Peyer's patch (tissue), 4 donors: ENCODE data around the gene LSP1. TPM values are rescaled to one million over a fixed set of nuclear protein-coding genes. Genes with fewer than 3 reads are reported as not detected.
A peak's percentile ranks its signal among the peaks of the same experiment; 100 is the strongest.

ENCODE experiments used
- DNase-seq, 3 donors: peaks; one replicate each; pipeline ENCODE4 v3.0.0-alpha.2; 2017 to 2019
- H3K27ac ChIP-seq, 4 donors: fragments of 200-600 bp; sonication (generic); one replicate each; pipeline ENCODE4 v1.5.1; 2016 to 2019
- H3K27me3 ChIP-seq, 2 donors: fragments of 200-600 bp; sonication (generic); one replicate each; pipeline ENCODE4 v1.5.1; 2019
- H3K36me3 ChIP-seq, 3 donors: fragments of 200-600 bp; sonication (generic); one replicate each; pipeline ENCODE4 v1.5.1; 2016 to 2019
- H3K4me1 ChIP-seq, 4 donors: fragments of 200-600 bp; sonication (generic); one replicate each; pipeline ENCODE4 v1.5.1; 2016 to 2019
- H3K4me3 ChIP-seq, 4 donors: fragments of 200-600 bp; sonication (generic); 1 replicate in 3 of 4; 2 replicates in 1 of 4; pipeline ENCODE4 v1.5.1; 2016 to 2019; ENCODE audit warnings: mild to moderate bottlenecking in 1 of 4
- H3K9me3 ChIP-seq, 4 donors: fragments of 200-600 bp; sonication (generic); one replicate each; pipeline ENCODE4 v1.5.1; 2016 to 2019; ENCODE audit warnings: mild to moderate bottlenecking in 1 of 4
- POLR2A ChIP-seq, 2 donors: fragments of 450-650 bp; IDR thresholded peaks; one replicate each; pipeline ENCODE4 v1.5.1; 2017; ENCODE audit warnings: antibody characterized with exemption in 2 of 2, mild to moderate bottlenecking in 2 of 2, moderate library complexity in 2 of 2
- total RNA-seq, 4 donors: library from RNA; depleted of rRNA; stranded (reverse); fragments of >200 nt; gene quantifications; one replicate each; pipeline ENCODE4 v1.1.0, GENCODE V29; 2016
- TF ChIP-seq, protein P1 (sequence below), 6 experiments: fragments of 450-650 bp in 4 of 6; fragments of 200-600 bp in 2 of 6; sonication (generic) in 1 of 6; IDR thresholded peaks; one replicate each; pipeline ENCODE4 v1.5.1; 2017 to 2019; ENCODE audit warnings: antibody characterized with exemption in 6 of 6, mild to moderate bottlenecking in 3 of 6, moderate library complexity in 1 of 6

The LSP1 gene
- total RNA-seq, 4 donors from 2014 or later: 10.6 to 175 (median 15.4) TPM

DNA sequence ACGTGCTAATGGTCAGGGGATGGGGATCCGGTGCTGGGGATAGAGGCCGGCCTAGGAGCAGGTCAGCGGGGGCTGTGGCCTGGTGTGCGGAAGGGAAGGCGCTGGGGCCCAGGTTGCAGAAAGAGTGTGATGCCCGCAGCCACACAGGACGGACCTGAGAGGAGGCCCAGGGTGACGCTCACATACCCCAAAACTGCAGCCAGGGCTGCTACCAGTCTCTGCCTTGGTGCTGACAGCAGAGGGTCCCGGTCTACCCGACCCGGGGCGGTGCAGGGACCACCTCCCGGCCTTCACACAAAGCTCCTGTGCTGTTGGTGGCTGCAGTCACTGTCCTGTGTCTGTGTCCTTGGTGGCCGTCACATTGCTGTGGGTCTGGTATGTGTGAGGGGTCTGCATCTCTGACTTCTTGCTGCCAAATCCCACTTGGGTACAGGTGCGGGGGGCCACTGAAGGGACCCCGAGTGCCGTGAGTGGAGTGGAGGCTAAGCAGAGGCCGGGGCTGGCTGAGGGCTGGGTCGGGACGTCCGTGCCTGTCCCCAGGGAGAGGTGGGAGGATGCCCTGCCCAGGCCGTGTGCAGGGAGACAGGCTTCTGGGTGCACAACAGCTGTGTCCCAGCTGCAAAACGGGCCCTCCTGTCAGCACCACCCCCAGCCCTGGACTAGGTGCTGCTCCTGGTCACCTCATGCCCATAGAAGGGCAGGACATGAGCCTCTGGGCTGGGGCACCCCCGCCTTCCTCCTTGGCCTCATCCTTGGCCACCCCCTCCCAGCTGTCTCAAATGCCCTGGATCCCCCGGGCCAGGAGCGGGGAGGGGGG, 1.5 kb downstream of the LSP1 start:
- Histone ChIP-seq H3K36me3 (no peaks in the 10 kb centered on the region), H3K9me3 (no peaks in the 10 kb centered on the region), H3K4me1 (peaks cover 0 to 53% (median 31%) of the 10 kb centered on the region in 4 donors), H3K27me3 (no peaks in the 10 kb centered on the region), H3K4me3 (peak overlapping the region; percentile 47 to 64 (median 51)), H3K27ac (peak overlapping the region in 3 of 4 donors; percentile 61 to 85 (median 83))
- DNase-seq: peak in 1 of 3 donors; percentile 61
- no peak for TF ChIP-seq POLR2A (IDR thresholded peaks at IDR 0.05)
- TF ChIP-seq, protein P1, sequence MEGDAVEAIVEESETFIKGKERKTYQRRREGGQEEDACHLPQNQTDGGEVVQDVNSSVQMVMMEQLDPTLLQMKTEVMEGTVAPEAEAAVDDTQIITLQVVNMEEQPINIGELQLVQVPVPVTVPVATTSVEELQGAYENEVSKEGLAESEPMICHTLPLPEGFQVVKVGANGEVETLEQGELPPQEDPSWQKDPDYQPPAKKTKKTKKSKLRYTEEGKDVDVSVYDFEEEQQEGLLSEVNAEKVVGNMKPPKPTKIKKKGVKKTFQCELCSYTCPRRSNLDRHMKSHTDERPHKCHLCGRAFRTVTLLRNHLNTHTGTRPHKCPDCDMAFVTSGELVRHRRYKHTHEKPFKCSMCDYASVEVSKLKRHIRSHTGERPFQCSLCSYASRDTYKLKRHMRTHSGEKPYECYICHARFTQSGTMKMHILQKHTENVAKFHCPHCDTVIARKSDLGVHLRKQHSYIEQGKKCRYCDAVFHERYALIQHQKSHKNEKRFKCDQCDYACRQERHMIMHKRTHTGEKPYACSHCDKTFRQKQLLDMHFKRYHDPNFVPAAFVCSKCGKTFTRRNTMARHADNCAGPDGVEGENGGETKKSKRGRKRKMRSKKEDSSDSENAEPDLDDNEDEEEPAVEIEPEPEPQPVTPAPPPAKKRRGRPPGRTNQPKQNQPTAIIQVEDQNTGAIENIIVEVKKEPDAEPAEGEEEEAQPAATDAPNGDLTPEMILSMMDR (IDR thresholded peaks at IDR 0.05): no peak

DNA sequence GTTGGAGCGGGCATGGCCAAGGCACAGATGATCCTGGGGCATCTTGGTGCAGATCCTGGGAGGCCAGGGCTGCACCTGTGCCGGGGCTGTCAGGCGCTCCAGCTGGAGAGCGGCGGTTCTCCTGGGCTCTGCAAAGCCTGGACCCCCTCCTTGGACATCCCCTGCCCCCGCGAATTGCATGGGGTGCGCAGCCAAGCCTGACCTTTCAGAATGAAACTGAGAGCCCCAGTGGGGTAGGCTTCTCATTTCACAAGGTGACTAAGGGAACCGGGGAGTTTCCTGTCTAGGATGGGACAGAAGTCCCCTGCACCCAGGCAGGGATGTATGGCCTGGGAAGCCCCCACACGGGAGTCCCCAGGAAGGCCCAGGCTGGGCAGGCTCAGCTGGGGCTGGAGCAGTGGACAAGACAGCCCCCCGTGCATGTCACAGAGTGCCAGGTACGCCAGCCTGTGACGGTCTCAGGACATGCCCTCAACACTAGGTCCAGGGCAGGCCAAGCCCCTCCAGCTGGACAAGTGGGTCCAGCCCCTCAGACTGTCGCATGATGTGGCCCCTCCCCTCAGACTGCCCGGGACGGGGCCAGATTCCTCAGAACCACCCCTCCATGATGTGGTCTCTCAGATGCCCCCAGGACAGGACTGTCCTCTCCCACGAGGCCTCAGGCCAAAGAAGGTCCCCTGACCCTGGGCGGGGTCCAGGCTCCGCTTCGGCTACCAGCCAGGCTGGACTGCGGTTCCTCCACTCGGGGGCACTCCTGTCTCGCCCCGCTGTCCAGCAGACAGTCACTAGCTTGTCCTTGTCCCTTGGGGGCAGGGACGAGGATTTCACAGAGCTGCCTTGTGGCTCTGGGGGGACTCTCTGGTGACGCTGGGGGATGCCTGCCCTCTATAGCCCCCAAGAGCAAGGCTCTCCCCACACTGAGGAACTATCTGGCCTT, 2.3 kb downstream of the LSP1 start:
- Histone ChIP-seq H3K4me3 (peak overlapping the region; percentile 47 to 64 (median 51)), H3K36me3 (no peaks in the 10 kb centered on the region), H3K27me3 (no peaks in the 10 kb centered on the region), H3K4me1 (peaks cover 0 to 46% (median 24%) of the 10 kb centered on the region in 4 donors), H3K9me3 (no peaks in the 10 kb centered on the region), H3K27ac (peak overlapping the region in 1 of 4 donors; percentile 83)
- peak in 1 of 3 donors; percentile 41 for DNase-seq
- TF ChIP-seq, protein P1 (IDR thresholded peaks at IDR 0.05): no peak
- TF ChIP-seq POLR2A (IDR thresholded peaks at IDR 0.05): no peak

DNA sequence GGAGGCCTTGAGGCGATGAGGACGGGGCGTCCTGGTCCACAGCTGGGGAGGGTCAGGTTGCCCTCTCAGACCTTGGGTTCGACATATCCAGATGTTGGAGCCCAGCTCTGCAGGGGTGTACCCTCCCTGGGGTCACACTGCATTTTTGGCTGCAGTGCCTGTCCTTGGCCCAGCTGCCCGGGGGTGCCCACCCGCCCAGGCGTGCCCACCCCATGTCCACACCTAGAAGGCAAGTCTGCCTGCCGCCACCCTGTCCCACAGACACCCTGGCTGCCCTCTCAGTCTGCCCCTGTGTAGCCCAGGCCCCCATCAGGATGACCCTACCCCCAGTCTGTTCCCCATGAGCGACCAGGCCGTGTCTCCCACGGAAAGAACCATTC, 3.0 kb downstream of the LSP1 start:
- H3K27me3 ChIP-seq: no peaks in the 10 kb centered on the region
- peaks cover 0 to 46% (median 24%) of the 10 kb centered on the region in 4 donors for H3K4me1 ChIP-seq
- H3K9me3 ChIP-seq: no peaks in the 10 kb centered on the region
- no peak for DNase-seq
- TF ChIP-seq POLR2A (IDR thresholded peaks at IDR 0.05): no peak
- TF ChIP-seq, protein P1 (IDR thresholded peaks at IDR 0.05): no peak
- H3K36me3 ChIP-seq: no peaks in the 10 kb centered on the region
- peak overlapping the region in 1 of 4 donors; percentile 64 for H3K4me3 ChIP-seq
- H3K27ac ChIP-seq: peak overlapping the region in 1 of 4 donors; percentile 83

DNA sequence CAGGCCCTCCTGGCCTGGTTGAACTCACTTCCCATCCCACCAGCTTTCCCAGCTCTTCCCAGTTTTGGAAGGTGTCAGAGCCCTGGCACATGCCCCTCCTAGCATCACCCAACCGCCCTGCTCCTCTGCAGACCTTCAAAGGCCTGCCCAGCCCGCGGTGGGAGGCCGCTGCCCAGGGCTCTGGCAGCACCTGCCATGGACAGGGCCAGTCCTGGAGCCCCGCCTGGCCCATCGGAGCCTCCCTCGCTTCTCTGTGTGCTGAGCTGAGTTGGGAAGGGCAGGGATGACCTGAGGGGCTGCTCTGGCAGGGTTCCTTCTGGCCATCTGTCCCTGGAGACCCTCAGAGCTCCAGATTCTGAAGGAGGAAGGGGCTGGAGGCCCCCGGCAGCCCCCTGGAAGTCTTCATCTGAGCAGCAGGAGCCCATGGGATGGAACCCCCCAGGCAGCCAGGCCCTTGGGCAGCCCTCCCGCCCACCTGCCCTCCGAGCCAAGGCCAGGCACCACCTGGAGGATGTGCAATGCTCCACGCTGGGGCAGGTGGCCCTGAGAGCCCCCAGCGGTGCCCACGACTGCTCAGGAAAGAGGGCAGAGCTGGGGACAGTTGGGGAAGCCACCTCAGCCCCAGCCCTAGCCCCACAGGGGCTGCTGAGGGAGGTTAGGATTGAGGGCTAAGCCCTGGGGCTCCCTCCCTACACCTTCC, 3.6 kb downstream of the LSP1 start:
- no peak overlapping the region for H3K4me3 ChIP-seq
- no peak for DNase-seq
- peak overlapping the region in 1 of 4 donors; percentile 83 for H3K27ac ChIP-seq
- TF ChIP-seq POLR2A (IDR thresholded peaks at IDR 0.05): no peak
- TF ChIP-seq, protein P1 (IDR thresholded peaks at IDR 0.05): no peak
- H3K27me3 ChIP-seq: no peaks in the 10 kb centered on the region
- no peaks in the 10 kb centered on the region for H3K9me3 ChIP-seq
- peaks cover 0 to 43% (median 22%) of the 10 kb centered on the region in 4 donors for H3K4me1 ChIP-seq
- H3K36me3 ChIP-seq: no peaks in the 10 kb centered on the region

DNA sequence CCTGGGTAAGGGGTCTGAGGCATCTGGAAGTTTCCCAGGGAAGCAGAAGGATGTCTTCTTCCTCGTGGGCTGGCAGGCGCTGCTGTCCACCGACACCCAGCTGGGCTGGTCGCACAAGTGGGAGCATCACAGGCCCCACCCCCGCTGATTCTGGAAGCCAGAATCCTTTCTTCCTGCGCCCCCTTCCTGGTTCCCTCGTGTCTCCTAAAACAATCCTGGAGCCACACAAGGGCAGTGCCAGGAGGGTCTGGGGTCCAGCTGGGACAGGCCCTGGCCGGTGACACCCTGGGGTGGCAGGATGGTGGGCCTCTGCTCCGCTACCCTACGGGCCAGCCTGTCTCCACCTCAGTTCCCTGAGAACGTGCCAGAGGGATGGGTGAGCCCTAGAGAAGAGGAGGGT, 4.2 kb downstream of the LSP1 start:
- no peak for TF ChIP-seq POLR2A (IDR thresholded peaks at IDR 0.05)
- TF ChIP-seq, protein P1 (IDR thresholded peaks at IDR 0.05): no peak
- peaks cover 0 to 37% (median 17%) of the 10 kb centered on the region in 4 donors for H3K4me1 ChIP-seq
- no peaks in the 10 kb centered on the region for H3K9me3 ChIP-seq
- no peak overlapping the region for H3K27ac ChIP-seq
- no peaks in the 10 kb centered on the region for H3K36me3 ChIP-seq
- no peak overlapping the region for H3K4me3 ChIP-seq
- no peaks in the 10 kb centered on the region for H3K27me3 ChIP-seq
- no peak for DNase-seq
